Thoracic aorta (tissue), 2 donors: ENCODE data around the gene DIRAS3. TPM values are rescaled to one million over a fixed set of nuclear protein-coding genes. Genes with fewer than 3 reads are reported as not detected.

ENCODE experiments used
- ATAC-seq: fragments of 150-250 bp; one replicate; pipeline ENCODE4 v1.8.0; 2017; ENCODE audit warnings: low read depth; ENCODE audit not compliant: insufficient number of reproducible peaks, low FRiP score
- DNase-seq: peaks from one replicate; pipeline ENCODE4 v3.0.0-alpha.2; 2020; ENCODE audit warnings: low spot score
- H3K27ac ChIP-seq, 2 donors: fragments of 200-600 bp; sonication (generic); 1 replicate in 1 of 2; 2 replicates in 1 of 2; pipeline ENCODE4 v1.5.1; 2016; ENCODE audit warnings: mild to moderate bottlenecking in 2 of 2, moderate library complexity in 2 of 2
- H3K27me3 ChIP-seq: fragments of 200-600 bp; sonication (generic); replicated peaks from 2 replicates; pipeline ENCODE4 v1.6.0; 2016; ENCODE audit warnings: mild to moderate bottlenecking; ENCODE audit not compliant: insufficient read depth
- H3K36me3 ChIP-seq: fragments of 200-600 bp; sonication (generic); one replicate; pipeline ENCODE4 v1.5.1; 2016
- H3K4me1 ChIP-seq, 2 donors: fragments of 200-600 bp; sonication (generic); 1 replicate in 1 of 2; 2 replicates in 1 of 2; pipeline versions ENCODE4 v1.5.1 to v1.6.0; 2016; ENCODE audit warnings: low read depth in 2 of 2, mild to moderate bottlenecking in 1 of 2; ENCODE audit not compliant: control insufficient read depth in 1 of 2
- H3K4me3 ChIP-seq: fragments of 200-600 bp; sonication (generic); 2 replicates; pipeline ENCODE4 v1.5.1; 2016; ENCODE audit warnings: mild to moderate bottlenecking
- H3K9me3 ChIP-seq: fragments of 200-600 bp; sonication (generic); 2 replicates; pipeline ENCODE4 v1.5.1; 2016
- total RNA-seq, 2 donors: library from RNA; depleted of rRNA; stranded (reverse); fragments of >200 nt; gene quantifications; one replicate each; pipeline versions ENCODE4 v1.1.0 to v1.2.3, GENCODE V29; 2016
- TF ChIP-seq, protein P1 (sequence below): fragments of 200-600 bp; sonication (generic); IDR thresholded peaks from one replicate; pipeline ENCODE4 v1.5.1; 2019; ENCODE audit warnings: antibody characterized with exemption

Gene DIRAS3
- total RNA-seq, 2 donors from 2014 or later, result 4.6 TPM; not detected in 1

DNA sequence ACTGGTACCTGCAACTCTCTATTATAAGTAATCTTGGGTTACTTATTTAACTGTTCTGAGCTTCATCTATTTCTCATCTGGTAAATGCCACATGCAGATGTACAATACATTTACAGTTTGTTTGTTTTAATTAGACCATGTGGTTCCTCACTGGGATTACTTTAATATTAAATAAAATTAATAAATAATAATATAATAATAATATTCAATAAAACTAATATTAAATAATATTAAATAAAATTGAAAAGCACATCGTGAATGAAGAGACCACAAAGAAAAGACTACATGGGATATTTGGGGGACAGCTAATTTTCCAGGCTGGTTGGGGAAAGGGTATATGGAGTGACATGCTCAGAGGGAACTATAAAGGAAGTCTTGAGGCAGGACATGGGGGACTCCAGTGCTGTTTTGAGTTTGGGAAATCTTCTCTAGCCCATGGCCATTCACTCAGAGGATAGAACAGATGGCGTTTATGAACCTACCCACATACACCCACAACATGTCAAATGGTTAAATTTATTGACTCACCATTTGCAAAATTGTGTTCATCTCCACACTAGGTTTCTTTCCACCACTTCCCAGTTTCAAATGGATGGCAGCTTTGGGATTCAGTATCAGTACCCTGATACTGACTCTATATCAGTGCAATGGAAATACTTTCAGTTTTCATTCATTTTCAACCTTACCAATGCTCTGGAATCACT is 25.6 kb downstream of the DIRAS3 start:
- H3K27me3 ChIP-seq, result no peaks in the 10 kb centered on the region
- H3K36me3 ChIP-seq, result no peaks in the 10 kb centered on the region
- no peak for ATAC-seq
- TF ChIP-seq, protein P1, sequence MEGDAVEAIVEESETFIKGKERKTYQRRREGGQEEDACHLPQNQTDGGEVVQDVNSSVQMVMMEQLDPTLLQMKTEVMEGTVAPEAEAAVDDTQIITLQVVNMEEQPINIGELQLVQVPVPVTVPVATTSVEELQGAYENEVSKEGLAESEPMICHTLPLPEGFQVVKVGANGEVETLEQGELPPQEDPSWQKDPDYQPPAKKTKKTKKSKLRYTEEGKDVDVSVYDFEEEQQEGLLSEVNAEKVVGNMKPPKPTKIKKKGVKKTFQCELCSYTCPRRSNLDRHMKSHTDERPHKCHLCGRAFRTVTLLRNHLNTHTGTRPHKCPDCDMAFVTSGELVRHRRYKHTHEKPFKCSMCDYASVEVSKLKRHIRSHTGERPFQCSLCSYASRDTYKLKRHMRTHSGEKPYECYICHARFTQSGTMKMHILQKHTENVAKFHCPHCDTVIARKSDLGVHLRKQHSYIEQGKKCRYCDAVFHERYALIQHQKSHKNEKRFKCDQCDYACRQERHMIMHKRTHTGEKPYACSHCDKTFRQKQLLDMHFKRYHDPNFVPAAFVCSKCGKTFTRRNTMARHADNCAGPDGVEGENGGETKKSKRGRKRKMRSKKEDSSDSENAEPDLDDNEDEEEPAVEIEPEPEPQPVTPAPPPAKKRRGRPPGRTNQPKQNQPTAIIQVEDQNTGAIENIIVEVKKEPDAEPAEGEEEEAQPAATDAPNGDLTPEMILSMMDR, result no peak
- H3K9me3 ChIP-seq, result no peaks in the 10 kb centered on the region
- H3K4me3 ChIP-seq, result no peak overlapping the region
- no peak overlapping the region for H3K27ac ChIP-seq
- no peak for DNase-seq
- H3K4me1 ChIP-seq, result no peaks in the 10 kb centered on the region

DNA sequence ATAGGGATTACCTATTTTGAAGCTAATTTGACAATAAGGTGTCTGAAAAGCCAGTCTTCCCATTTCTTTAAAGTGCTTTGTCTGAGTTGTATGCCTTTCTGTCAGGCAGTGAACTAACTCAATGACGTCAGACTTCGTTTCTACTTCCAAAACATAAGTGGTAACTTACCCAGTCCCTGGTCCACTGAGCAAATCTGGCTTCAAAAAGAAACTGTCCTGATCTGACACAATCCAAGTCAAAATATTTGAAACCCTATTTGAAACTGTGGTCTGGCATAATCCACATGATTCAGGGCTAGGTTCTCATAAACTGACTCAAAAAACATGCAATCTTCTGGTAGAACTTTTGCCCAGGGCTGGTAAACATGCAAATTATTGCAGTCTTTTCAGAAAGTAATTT is 34.0 kb downstream of the DIRAS3 start:
- TF ChIP-seq, protein P1, result no peak
- no peak for DNase-seq
- ATAC-seq, result no peak
- H3K27ac ChIP-seq, result no peak overlapping the region
- H3K27me3 ChIP-seq, result no peaks in the 10 kb centered on the region
- no peaks in the 10 kb centered on the region for H3K36me3 ChIP-seq
- H3K9me3 ChIP-seq, result no peaks in the 10 kb centered on the region
- no peak overlapping the region for H3K4me3 ChIP-seq
- peaks cover 0 to 6% of the 10 kb centered on the region in 2 donors for H3K4me1 ChIP-seq

DNA sequence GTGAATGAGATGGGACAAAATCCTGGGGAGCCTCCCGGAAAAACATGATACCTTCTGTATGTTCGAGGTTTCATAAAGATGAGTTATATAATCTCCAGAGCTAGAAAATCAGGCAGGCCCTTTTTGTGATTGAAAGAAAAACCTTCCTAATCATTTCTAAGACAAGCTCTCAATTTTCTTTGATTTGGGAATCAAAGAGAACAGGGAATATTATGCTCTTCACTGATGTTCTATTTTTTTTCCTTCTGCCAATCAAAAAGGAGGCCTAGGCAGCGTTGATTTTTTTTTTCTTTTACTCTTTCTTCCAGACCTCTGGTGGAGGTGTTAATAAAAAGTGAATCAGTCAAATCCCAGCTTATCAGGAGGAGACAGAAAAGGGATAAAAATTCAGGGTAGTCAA is 34.5 kb downstream of the DIRAS3 start:
- no peak for DNase-seq
- no peak for ATAC-seq
- no peak overlapping the region for H3K27ac ChIP-seq
- no peak overlapping the region for H3K4me3 ChIP-seq
- H3K4me1 ChIP-seq, result peaks cover 0 to 6% of the 10 kb centered on the region in 2 donors
- TF ChIP-seq, protein P1, result no peak
- no peaks in the 10 kb centered on the region for H3K9me3 ChIP-seq
- no peaks in the 10 kb centered on the region for H3K27me3 ChIP-seq
- H3K36me3 ChIP-seq, result no peaks in the 10 kb centered on the region

DNA sequence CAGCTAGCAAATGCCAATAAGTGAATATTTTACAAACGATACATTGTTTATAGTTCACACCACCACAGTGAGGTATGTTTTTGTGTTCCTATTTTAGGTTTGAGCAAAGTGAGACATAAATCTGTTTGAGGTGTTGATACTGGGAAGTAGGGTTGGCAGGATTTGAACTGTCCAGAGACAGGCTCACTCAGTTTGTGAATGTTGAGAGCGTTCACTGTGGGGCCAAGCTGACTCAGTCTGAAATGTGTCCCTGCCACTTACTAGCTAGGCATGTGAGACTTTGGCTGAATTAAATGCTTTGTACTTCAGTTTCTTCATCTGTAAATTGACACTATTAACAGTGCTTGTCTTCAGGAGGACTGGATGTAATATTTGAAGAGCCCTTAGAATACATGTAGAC is 35.1 kb downstream of the DIRAS3 start:
- ATAC-seq, result no peak

DNA sequence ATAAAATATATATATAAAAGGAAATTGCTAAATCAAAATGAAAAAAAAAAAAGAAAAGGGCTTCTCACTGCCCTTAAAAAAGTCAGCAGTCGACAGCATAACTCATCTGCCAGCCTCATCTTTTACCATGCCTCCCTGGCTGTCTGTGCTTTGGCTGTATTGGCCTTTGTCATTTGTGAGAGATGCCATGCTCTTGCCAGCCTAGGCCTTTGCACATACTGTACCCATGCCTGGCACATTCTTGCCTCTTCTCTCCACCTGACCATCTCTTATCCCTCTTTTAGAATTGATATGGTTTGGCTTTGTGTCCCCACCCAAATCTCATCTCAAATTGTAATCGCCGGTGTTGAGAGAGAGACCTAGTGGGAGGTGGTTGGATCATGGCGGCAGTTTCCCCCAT is 37.1 kb downstream of the DIRAS3 start:
- Histone ChIP-seq H3K27ac (no peak overlapping the region), H3K4me1 (peaks cover 0 to 6% of the 10 kb centered on the region in 2 donors), H3K4me3 (no peak overlapping the region), H3K36me3 (no peaks in the 10 kb centered on the region), H3K27me3 (no peaks in the 10 kb centered on the region), H3K9me3 (no peaks in the 10 kb centered on the region)
- TF ChIP-seq, protein P1, result no peak
- DNase-seq (no peak), ATAC-seq (no peak)

More for the DNA sequence above, 35.1 kb downstream of the DIRAS3 start:
- TF ChIP-seq, protein P1, result no peak
- H3K9me3 ChIP-seq, result no peaks in the 10 kb centered on the region
- no peaks in the 10 kb centered on the region for H3K36me3 ChIP-seq
- no peak for DNase-seq
- H3K4me3 ChIP-seq, result no peak overlapping the region
- peaks cover 0 to 6% of the 10 kb centered on the region in 2 donors for H3K4me1 ChIP-seq
- H3K27ac ChIP-seq, result no peak overlapping the region
- H3K27me3 ChIP-seq, result no peaks in the 10 kb centered on the region
